T follicular helper cell (primary cell): ENCODE results near the gene JUN.

Experiments used
- DNase-seq: peaks from one replicate; pipeline ENCODE4 v3.0.0-alpha.2; 2020; ENCODE audit warnings: low read depth
- total RNA-seq, 2 experiments: gene quantifications; one replicate each; lab custom pipeline; 2026; lab: John Stamatoyannopoulos, UW

JUN gene
- total RNA-seq, result 61.5 to 228 reads per million in 2 experiments

DNA sequence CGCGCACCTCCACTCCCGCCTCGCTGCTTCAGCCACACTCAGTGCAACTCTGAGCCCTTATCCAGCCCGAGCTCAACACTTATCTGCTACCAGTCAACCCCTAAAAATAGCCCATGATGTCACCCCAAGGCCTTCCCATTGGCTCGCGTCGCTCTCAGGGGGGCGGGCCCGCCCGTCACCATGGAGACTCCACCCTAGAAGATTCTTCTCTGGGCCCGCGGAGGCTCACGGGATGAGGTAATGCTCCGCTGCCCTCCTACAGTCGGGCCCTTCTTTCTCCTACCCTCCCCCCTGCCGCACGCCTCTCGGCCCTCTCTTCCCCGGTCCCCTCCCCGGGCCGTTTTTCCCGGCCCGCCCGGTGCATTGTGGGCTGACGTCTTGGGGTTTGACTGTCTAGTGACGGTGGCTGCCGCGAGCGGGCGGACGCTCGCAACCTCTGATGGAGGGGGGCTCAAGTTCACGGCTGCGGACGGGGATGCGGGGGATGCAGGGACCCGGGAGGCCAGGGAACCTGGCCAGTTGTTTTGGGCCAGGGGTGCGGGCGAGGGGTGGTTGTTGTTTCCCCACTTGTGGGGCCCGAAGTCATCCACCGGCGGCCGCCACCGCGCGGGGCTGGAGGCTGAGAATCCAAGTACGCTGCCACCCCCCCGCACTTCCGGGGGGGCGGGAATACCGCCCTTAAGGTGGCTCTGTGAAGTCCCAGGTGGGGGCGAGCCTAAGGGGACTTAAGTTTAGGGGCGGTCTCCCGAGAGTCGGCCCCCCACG lies at the start of gene JUN:
Gene JUN (minus strand): TSS at position 55 of the 765 bp plus-strand sequence. CDS start 977 bp downstream, outside the sequence.
- DNase-seq, result peak; percentile 98

DNA sequence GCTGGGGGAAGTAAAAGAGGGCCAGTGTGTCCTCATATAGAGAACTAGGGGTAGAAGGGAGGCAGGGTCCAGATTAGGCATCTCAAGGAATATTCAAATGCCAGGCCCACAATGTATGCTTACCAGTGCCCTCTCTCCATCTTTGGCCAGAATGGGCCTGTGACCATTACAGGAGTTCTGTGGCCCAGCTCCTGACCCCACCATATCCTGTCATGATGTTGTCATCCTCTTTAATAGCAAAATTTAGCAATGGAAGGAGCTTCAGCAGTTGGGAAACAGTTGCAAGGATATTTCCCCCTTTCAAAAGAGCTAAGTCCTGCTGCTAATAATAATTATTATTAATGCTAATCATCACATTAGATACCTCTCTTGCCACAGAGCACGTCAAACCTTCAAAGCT lies 49.3 kb upstream of the JUN start:
- DNase-seq, result no peak

DNA sequence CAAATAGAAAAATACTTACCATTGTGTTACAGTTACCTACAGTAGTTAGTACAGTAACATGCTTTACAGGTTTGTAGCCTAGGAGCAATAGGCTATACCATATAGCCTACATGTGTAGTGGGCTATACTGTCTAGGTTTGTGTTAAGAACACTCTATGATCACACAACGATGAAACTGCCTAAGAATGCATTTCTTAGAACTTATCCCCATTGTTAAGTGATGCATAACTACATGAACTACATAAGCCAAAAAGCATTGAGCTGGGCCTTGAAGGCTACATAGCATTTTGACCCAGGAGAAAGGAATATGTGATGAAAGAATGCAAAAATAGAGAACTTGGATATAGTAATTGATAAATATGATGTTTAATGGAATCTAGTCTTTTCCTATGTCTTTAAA lies 46.4 kb upstream of the JUN start:
- DNase-seq, result no peak

DNA sequence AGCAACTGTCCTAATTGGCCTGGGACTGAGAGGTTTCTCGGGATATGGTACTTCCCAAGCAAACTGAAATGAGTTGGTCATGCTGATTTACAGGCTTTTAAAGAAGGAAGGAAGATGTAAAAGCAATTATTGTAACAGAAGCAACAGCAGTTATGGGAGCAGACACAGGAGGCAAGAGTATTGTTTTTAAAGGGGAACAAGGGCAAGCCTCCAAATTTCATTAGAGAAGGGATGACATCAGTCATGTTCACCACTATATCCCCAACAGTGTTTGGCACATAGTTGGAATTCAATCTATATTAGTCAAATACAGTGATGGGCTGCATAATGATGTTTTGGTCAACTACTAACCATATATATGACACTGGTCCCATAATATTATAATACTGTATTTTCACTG lies 46.0 kb upstream of the JUN start:
- no peak for DNase-seq

DNA sequence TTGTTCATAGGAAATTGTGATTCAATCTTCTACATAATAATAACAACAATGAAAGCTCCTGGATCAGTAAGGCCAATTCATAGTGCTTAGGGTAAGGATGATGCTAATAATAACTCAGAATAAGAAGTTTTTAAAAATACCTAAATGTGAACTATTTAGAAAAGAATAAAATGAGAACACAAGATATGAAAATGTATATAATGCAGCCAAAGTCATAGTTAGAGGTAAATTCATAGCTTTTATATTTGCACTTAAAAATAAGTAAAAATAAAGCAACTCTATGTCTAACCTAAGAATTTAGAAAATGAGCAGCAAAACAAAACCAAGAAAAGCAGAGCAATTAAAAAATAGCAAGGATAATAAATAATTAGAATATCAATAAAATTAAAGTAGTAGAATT lies 43.5 kb upstream of the JUN start:
- DNase-seq, result no peak

DNA sequence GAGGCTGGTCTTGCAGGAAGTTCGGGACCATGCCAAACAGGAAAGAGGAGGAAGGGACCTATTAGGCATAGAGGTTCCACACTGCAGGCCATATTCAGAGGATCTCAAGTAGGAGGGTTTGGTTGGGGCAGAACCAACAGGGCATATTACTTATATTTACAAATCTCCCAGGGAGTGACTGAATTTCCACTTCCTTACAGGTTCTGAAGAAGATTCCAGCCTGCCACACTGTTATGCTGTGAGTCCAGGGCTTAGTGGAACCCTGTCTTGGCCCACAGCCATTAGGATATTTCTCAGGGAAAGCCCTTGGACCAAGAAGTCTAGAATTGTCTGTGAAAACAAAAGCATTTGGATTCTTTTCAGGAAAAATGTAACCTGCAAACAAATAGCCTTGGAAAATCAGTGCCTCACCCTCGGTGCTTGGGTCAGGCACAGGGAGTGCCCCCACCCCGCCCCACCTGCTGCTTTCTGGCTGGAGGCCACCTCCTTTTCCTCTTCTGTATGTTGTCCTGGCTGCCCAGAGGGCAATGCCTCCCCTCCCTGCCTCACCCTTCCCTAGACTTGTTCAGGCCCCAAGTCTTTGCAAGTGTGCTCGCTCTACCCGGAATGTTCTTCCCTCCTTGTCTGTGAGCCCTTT lies 41.0 kb upstream of the JUN start:
- no peak for DNase-seq

DNA sequence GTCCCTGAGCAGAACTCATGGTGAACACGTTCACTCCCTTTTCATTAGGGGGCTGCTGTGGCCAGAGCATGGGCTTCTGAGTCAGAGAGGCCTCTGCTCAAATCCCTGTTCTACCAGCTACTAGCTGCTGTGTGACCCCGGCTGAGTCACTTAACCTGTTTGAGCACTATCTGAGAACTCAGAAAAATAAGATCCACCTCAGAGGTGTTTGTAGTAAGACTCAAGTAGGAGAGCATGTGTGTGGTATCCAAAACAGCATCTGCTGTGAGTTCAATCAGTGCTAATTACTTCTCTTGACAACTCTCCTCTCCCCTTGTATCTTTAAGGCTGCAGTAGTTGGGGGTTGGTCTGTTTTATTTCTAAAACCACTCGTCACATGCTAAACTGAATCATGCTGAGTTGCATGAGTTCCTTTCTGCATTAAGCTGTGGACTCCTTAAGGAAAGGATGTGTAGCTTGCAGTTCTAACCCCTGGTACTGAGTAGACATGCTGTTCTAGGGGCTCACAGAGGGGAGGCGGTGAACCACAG lies 39.7 kb upstream of the JUN start:
- DNase-seq, result no peak

DNA sequence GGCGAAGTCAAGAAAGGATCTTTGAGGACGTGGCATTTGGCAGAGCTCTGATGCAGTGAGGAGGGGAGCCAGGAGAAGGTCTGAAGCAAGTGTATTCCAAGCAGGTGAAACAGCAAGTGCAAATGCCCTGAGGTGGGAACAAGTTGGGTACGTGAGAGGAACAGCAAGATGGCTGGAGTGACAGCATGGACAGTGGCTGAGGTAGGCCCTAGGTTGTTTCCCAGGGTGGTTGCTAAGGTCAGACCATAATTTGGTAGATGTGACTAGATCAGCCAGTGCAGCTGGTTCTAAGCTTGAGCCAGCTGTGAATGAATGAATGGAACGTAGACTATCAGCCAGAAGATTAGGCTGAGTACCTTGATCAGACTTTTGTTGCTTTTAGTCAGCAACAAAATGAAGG lies 37.5 kb upstream of the JUN start:
- no peak for DNase-seq

DNA sequence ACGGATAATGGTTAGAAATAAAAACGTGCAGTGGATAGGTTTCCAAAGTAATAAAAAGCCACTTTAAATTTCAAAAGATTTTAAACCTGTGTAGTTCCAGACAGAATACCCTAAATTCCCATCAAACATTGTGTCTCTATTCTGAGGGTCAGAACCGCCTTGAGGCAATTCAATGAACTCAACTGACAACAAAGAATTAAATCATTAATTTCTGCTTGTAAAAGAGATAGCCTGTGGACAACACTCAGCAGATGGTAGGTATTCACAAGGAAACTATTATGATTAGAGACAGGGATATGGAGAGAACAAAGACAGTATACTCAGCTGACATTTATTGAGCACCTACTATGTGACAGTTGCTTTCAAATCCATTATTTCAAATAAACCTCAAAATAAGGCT lies 35.1 kb upstream of the JUN start:
- DNase-seq, result no peak

DNA sequence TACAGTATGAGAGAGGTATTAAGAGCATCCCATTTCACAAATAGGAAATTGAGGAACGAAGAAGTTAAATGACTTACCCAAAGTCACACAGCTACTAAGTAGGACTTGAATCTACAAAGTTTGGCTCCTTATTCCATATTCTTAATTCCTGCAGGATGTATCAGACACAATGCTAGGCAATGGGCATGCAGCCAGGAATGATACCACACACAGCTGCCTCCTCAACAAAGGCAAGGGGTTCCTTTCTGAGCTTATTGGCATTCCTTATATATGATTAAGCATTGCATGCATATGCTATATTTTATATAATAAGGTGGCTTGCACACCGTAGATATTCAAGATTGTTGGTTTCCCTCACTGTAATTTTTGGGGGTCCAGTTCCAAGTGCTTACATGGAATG lies 34.2 kb upstream of the JUN start:
- DNase-seq, result no peak

DNA sequence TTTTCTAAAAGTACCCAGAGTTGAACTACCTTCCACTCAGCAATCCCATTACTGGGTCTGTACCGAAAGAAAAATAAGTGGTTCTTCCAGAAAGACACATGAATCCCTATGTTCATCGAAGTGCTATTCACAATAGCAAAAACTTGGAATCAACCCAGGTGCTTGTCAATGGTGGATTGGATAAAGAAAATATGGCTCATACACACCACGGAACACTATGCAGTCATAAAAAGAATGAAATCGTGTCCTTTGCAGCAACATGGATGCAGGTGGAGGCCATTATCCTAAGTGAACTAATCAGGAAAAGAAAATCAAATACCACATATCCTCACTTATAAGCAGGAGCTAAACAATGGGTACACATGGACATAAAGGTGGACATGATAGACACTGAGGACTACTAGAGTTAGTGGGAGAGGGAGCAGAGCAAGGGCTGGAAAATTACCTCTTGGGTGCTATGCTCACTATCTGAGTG lies 32.9 kb upstream of the JUN start:
- no peak for DNase-seq

DNA sequence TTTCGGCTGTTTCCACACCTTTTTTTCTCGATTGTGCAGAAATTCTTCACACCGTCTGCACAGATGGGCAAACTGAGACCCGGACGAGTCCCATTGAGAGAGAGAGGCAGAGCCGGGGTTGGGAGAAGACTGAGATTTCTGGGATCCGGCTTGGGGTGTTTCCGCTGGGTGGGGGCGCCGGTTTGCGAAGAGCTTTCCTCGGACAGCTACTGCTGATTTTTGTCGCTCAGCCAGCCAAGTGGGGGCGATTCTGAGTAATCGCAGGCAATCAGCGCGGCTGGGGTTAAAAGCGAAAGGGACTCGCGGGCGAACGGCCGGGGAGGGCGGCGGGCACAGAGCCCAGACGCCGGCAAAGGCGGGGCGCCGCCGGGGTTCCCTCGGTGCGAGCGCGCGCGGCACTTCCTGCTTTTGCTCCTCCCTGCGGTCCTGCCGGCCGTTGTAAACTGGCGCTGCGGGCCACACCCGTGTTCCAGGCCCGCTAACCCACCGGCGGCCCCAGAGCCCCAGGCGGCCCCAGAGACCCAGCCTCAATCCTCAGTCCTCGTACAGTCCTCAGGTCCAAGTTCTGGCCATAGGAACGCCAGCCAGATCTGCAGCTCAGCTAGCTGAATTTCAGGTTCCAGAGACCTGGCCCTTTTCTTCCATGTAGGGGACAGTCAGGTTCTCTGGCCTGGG lies 32.4 kb upstream of the JUN start:
- DNase-seq, result peak; percentile 62

DNA sequence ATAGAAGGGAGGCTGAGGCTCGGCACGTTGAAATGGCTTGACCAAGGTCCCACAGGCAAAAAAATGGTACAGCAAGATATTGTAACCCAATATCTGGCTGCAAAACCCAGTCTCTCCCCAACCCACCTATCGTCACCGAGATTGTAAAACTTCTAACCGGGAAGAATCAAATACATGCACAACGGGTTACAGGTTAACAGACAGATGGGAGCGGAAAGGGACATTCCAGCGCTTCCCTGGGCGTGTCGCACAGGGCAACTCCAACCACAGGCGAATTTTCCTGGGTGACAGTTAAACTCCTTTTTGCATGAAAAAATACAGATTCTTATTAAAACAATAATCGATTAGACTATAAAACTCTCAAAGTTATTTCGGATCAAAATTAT lies 31.8 kb upstream of the JUN start:
- DNase-seq, result no peak

DNA sequence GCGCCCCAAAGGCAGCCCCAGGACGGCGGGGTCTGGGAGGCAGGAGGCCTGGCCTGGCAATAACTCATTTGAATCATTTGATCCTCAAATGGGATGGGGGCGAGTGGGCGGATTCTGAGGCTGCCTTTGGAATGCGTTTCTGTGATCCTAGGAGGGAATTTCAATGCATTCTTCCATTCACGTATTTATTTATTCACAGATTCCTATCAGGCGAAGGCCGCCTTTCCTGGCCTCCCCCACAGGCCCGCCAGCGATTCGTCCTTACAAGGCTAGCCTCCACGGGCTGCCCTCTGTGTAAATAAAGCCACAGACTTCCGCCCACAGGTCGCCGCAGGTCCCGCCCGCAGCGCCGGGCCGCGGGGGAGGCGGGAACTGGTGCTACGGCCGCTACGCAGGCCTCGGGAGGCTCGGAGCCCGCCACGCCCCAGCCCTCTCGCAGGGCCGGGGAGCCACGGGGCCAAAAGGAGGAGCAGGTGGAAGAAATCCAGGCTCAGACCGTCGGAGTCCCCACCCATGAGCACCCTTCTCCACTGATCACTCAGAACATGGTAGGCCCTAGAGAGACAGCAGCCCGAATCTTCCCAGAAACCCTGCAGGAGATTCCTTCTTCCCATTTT lies 31.3 kb upstream of the JUN start:
- DNase-seq, result no peak

DNA sequence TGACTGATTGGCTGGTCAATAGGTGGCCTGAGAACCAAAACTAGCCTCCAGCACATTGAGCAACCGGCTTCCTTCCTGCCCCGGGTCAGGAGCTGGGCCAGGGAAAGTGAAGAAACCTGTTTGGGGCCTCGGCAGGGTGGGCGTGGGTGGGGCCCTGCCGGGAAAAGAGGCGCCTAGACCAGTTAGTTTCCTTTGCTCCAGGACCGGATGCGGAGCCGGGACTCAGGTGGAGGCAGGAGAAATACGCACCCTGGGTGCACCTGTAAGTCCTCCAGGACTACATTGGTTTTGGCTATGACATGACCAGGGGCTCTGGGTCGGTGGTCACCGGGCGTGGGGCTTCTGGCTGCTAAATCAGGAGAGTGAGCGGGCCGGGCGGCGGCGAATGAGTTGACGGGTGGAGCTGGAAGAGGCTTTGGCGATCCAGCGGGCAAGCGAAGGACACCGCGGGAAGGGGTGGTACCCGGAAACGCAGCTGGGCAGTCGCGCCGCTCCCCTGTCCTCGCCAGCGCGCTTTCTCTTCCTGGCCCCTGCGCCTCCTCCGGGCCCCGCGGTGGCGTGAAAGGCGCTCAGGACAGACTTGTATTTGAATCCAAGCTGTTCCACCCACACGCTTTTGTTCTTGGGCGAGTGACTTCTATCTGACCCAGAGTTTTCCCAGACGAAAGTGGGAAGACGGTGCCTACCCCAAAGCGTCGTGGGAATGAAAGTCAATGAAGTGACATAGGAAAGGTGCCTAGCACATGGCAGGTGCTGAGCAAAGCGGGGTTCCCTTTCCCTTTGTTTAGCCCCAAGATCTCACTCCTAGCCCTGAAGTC lies 30.6 kb upstream of the JUN start:
- no peak for DNase-seq

DNA sequence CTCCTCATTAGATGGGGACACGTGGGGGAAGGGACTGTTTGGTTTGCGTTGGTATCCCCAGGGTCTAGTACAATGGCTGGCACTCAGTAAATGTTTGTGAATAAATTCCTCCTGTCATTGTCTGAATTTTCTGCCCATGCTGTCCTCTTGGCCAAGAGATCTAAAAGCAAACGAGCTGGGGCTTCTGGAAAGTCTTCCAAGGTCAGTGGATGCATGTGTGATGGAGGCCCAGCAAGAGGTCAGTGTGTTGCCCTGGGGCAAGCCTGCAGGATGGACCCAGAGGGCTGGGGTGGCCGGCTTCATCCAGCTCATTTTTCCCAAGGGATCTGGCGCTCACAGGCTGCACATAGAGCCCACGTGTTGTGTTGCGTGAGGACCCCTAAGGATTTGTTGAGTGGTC lies 30.0 kb upstream of the JUN start:
- DNase-seq, result no peak

DNA sequence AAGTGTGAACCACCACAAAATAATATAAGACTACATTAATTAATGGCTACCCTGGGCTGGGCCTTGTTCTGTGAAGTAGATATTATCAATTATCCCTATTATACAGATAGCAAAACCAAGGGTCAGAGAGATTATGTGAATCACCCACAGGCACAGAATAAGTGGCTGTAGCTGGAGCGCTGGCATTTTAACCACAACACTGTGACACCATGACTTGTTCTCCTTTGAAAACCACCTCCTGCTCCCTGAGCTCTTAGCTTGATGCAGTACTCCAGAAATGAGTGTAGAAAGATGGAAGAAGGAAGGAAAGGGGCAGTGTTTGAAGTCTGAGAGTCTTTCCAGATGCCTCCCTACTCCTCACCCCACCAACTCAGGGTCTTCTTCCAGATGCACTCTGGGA lies 29.5 kb upstream of the JUN start:
- DNase-seq, result no peak

DNA sequence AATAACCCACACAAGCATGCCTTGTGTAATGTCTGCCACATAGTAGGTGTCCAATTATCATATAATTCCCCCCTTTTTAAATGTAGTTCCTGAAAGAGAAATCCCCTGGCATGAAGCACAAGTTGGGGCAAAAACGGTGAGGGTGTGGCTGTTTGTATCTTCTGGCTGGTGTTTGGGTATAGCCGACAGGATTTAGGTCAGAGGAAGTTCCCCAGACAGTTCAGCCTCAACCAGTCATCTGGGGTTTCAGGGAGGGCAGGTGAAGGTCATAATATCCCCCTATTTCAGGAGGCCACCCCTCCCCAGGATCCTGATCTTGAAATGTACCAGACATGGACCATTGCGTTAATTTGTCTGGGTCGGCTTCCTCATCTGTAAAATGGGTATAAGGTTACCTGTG lies 29.1 kb upstream of the JUN start:
- DNase-seq, result peak; percentile 35

DNA sequence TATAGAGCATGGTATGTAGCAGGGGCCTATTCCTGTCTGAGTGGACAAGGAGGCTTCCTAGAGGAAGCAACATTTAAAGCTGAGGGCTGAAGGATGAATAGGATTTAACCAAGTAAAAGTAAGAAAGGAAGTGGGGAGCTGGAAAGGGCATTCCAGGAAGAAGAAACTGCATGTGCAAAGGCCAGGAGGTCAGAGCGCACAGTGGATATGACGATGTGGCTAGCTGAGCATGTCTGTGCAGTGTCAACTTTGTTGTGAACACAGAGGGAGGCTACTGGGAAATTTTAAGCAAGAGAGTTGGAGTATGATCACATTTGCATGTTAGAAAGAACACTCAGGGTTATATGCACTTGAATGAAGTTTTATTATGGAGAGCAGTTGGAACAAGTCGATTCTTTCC lies 28.6 kb upstream of the JUN start:
- no peak for DNase-seq

DNA sequence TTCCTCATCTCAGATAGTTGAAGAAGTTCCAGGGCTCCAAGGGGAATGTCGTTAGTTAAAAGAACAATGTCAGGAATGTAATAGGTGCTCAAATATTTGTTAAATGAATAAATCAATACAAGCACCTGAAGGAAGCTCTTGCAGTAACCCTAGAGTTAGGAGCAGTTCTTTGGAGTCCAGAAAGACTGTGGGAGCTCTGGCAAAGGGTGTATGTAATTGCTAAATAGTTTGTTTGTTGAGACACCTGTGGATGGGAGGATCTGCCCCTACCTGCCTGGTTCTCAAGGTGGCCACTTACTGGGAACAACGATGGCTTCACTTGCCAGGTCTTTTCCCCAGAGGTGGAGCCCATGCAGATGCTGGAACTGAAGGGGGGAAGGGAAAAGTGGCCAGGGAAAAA lies 27.5 kb upstream of the JUN start:
- DNase-seq, result no peak

DNA sequence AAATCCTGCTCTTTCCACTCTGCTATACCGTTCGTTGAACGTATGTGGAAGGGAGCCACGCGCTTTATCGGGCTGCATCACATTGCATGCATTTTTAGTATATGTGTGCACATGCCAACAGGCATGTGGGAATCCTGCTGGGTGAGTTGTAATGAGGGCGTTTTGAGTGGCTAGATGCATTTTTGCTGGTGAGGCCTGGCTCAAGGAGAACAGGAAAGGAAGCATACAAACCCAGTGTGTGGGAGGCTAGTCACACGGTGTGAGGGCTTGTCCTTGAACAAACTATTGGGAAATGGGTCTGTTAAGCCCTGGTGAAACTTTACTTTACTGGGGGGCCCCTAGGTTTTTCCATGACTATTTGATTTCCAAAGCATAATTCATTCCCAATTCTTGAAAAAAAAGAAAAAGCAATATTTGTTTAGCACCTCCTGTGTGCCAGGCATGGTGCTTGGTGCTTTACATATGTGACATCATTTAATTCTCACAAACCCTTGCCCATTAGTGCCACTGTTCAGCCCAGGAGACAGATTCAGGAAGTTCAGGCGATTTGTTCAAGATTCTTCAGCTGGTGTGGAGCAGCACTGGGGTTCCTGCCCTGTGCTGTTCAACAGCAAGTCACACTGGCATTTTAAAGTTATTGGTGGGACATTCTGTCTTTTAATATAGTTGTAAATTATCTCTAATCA lies 25.6 kb upstream of the JUN start:
- no peak for DNase-seq
